ENCODE measurements around the gene ZNF580. TPM values are rescaled to one million over a fixed set of nuclear protein-coding genes. Genes with fewer than 3 reads are reported as not detected.

ZNF580 gene
- total and polyA plus RNA-seq, 9 of the 15 experiments (the other 6 are each of a cell fraction or from before 2014, with no cell fraction given): 2.3 to 47.4 (median 6.0) TPM

GRCh38 chr19:55640577-55641425 lies at the start of gene ZNF580 (continued):
- TF ChIP-seq NFE2L1 (tag; IDR thresholded peaks at IDR 0.05; ENCODE audit: borderline replicate concordance, low read depth) (no peak), NCOR1 (IDR thresholded peaks at IDR 0.05) (no peak; the same call in 1 of the 2 replicates), CXXC5 (CRISPR knock-in tag; IDR thresholded peaks at IDR 0.05) (peak; percentile 40), CAMTA2 (CRISPR knock-in tag; conservative IDR thresholded peaks at IDR 0.05) (no peak), ETS1 (conservative IDR thresholded peaks at IDR 0.05; ENCODE audit: control insufficient read depth, low read depth, low read length) (0 out of 2 replicates have a peak, but pooled peaks have one; percentile 33), IRF2 (CRISPR knock-in tag; IDR thresholded peaks at IDR 0.05) (no peak), VEZF1 (CRISPR knock-in tag; IDR thresholded peaks at IDR 0.05) (peak; percentile 92), TFAP4 (CRISPR knock-in tag; IDR thresholded peaks at IDR 0.05; ENCODE audit: borderline replicate concordance) (peak; percentile 9; the same call in 1 of the 2 replicates), TAF1 (IDR thresholded peaks at IDR 0.05; ENCODE audit: control insufficient read depth, extremely low read depth, insufficient read depth, low read length, severe bottlenecking) (peak; percentile 41), CBX2 (IDR thresholded peaks at IDR 0.05; ENCODE audit: insufficient read depth, low read length, poor library complexity, severe bottlenecking) (no peak), BMI1 (IDR thresholded peaks at IDR 0.05; ENCODE audit: low read length) (no peak), ZSCAN32 (CRISPR knock-in tag; IDR thresholded peaks at IDR 0.05) (0 out of 2 replicates have a peak, but pooled peaks have one; percentile 49), CREB5 (CRISPR knock-in tag; IDR thresholded peaks at IDR 0.05) (peak; percentile 70; the same call in 1 of the 2 replicates), CREM (IDR thresholded peaks at IDR 0.05; ENCODE audit: low read depth) (0 out of 2 replicates have a peak, but pooled peaks have one; percentile 24), TFE3 (CRISPR knock-in tag; IDR thresholded peaks at IDR 0.05) (no peak), HES1 (IDR thresholded peaks at IDR 0.05; ENCODE audit: low read depth) (no peak)
